Ovary (tissue), 3 donors: Measurements from ENCODE around the gene CEP112.

Source experiments
- POLR2A ChIP-seq: fragments of 450-650 bp; IDR thresholded peaks from one replicate; pipeline ENCODE4 v1.6.1; 2017; ENCODE audit warnings: antibody characterized with exemption, mild to moderate bottlenecking, moderate library complexity
- TF ChIP-seq, protein P1 (sequence below), 3 donors: fragments of 450-650 bp in 2 of 3; fragments of 200-600 bp in 1 of 3; IDR thresholded peaks; one replicate each; pipeline versions ENCODE4 v1.5.1 to v1.8.0; 2016 to 2022; ENCODE audit warnings: antibody characterized with exemption in 3 of 3, mild to moderate bottlenecking in 1 of 3
- donor health status: DM: no; HTN: no; CAD: no.

DNA sequence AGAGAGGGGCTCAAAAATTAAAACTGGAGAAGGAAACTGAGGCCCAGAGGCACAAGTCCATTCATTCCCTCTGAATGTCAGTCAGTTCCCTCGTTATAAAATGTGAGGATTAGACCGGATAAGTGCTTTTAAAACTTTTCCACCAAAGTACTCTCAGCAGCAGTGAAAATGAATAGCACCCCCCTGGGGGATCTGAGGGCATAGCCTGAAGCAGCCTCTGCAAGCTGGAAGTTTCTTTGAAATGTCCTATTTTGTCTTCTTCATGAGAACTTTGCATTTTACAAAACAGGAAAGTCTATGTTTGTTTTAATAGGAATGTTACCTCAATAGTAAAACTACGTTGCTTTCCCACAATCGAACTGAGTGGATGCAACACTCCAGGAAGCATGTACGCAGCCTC is 273.0 kb downstream of the CEP112 start:
- TF ChIP-seq, protein P1, sequence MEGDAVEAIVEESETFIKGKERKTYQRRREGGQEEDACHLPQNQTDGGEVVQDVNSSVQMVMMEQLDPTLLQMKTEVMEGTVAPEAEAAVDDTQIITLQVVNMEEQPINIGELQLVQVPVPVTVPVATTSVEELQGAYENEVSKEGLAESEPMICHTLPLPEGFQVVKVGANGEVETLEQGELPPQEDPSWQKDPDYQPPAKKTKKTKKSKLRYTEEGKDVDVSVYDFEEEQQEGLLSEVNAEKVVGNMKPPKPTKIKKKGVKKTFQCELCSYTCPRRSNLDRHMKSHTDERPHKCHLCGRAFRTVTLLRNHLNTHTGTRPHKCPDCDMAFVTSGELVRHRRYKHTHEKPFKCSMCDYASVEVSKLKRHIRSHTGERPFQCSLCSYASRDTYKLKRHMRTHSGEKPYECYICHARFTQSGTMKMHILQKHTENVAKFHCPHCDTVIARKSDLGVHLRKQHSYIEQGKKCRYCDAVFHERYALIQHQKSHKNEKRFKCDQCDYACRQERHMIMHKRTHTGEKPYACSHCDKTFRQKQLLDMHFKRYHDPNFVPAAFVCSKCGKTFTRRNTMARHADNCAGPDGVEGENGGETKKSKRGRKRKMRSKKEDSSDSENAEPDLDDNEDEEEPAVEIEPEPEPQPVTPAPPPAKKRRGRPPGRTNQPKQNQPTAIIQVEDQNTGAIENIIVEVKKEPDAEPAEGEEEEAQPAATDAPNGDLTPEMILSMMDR (IDR thresholded peaks at IDR 0.05): no peak
- TF ChIP-seq POLR2A: no peak
